ENCODE data around the gene PEX14. TPM values are rescaled to one million over a fixed set of nuclear protein-coding genes. Genes with fewer than 3 reads are reported as not detected.
A peak's percentile ranks its signal among the peaks of the same experiment; 100 is the strongest.

The PEX14 gene
- total and polyA plus RNA-seq, 2 experiments from 2014 or later = 17.6 to 19.6 TPM

DNA sequence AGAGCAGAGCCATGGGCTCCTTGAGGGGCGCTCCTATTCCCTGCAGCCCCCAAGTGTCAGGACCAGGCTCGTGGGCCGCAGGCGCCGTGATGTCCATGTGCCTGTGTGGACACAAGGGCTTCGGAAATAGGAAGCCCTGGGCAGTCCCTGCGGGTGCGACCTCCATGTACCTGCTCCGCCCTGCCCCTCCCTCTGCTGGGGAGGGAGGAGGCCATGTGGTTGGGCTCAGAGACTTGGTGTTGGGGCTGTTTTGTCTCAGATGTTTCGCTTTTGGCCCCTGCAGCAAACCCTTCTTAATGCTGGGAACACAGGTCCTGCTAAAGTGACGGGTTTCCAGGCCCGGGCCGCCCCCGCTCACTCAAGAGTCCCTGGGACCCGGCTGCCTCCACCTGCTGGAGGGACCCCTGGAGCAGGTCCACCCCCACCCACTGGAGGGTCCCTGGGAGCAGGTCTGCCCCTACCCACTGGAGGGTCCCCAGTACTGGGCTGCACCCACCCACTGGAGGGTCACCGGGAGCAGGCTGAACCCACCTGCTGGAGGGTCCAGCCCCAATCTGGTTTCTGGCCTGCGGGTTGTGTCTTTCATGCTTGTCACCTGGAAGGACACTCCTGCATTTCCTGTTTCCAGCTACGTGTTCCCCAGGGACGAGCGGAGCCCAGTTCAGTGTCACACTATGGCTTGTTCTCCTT, 156.5 kb downstream of the PEX14 start:
- ATAC-seq (no peak), DNase-seq (ENCODE audit: low spot score) (no peak)
- Mint-ChIP-seq H3K27me3 (ENCODE audit: insufficient read depth, low read depth, poor library complexity) (peaks cover 12% of the 10 kb centered on the region), H3K27ac (peak overlapping the region; percentile 67; the same call in 1 of the 2 replicates), H3K9me3 (no peaks in the 10 kb centered on the region), H3K4me1 (peaks cover 32% of the 10 kb centered on the region), H3K4me3 (no peak overlapping the region), H3K36me3 (ENCODE audit: low read depth) (no peaks in the 10 kb centered on the region)
- Histone ChIP-seq H3K9me2 (ENCODE audit: insufficient read depth) (no peaks in the 10 kb centered on the region), H3K27me3 (ENCODE audit: insufficient read depth) (no peaks in the 10 kb centered on the region), H3K4me3 (no peak overlapping the region), H3K36me3 (ENCODE audit: insufficient read depth) (no peaks in the 10 kb centered on the region), H3K4me1 (ENCODE audit: insufficient read depth) (peaks cover 24% of the 10 kb centered on the region), H3K79me2 (replicated peaks; ENCODE audit: insufficient read depth) (no peaks in the 10 kb centered on the region), H2AFZ (no peak overlapping the region), H3K4me2 (peak overlapping the region; percentile 72; the same call in 1 of the 2 replicates), H4K20me1 (replicated peaks; ENCODE audit: insufficient read depth) (no peaks in the 10 kb centered on the region), H3K27ac (ENCODE audit: low read depth) (0 out of 2 replicates have a peak overlapping the region, but pooled peaks have one; percentile 32), H3F3A (replicated peaks; ENCODE audit: low read depth) (no peaks in the 10 kb centered on the region)
- no peak for TF ChIP-seq STAT1 (IDR thresholded peaks at IDR 0.05; ENCODE audit: unreplicated experiment)

DNA sequence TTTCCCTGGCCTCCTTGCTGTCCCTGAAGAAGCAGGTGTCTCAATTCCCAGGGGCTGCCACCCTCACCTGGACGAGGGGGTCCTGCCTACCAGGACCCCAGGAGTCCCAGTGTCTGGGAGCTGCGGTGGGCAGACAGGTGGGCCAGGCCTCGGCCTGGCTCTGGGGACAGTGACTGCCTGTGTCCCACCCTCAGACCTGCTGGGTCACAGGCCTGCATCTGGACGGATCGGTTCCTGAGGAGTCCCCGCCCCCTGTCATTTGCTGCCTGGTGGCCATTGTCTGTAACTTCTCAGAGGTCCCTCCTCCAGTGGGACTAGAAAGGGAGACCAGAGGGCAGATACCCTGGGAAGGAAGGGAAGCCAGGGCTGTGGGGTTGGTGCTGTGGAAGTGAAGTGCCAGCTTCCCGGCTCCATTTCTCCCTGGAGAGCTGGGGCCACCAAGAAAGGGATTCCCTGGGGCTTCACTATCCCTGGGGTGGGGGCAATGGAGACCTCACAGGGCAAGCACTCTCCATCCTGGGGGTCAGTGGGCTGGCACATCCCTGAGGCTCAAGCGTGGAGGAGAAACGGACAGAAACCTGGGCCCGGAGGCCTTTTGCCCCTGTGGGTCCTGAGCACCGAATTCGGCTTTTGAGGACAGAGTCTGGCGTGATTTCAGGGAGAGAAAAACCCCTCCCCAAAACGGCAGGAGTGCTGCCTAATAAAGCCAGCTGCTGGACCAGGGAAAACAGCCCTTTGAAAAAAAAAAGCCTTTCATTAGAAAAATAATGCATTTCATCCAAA, 157.3 kb downstream of the PEX14 start:
- H3K79me2 ChIP-seq (replicated peaks; ENCODE audit: insufficient read depth) = no peaks in the 10 kb centered on the region
- no peak overlapping the region for H2AFZ ChIP-seq
- H4K20me1 ChIP-seq (replicated peaks; ENCODE audit: insufficient read depth) = no peaks in the 10 kb centered on the region
- ATAC-seq = peak; percentile 16
- no peaks in the 10 kb centered on the region for H3K36me3 ChIP-seq (ENCODE audit: insufficient read depth)
- no peak overlapping the region; the same call in 1 of the 2 replicates for H3K27ac Mint-ChIP-seq
- H3K9me2 ChIP-seq (ENCODE audit: insufficient read depth) = no peaks in the 10 kb centered on the region
- H3K4me1 ChIP-seq (ENCODE audit: insufficient read depth) = peaks cover 24% of the 10 kb centered on the region
- no peaks in the 10 kb centered on the region for H3F3A ChIP-seq (replicated peaks; ENCODE audit: low read depth)
- peak overlapping the region; percentile 13; the same call in 1 of the 2 replicates for H3K4me3 ChIP-seq
- H3K27ac ChIP-seq (ENCODE audit: low read depth) = 0 out of 2 replicates have a peak overlapping the region, but pooled peaks have one; percentile 32
- H3K27me3 ChIP-seq (ENCODE audit: insufficient read depth) = 0 out of 2 replicates have a peak, but pooled peaks cover 2% of the 10 kb centered on the region
- peak; percentile 53 for DNase-seq (ENCODE audit: low spot score)
- peak overlapping the region; percentile 30; the same call in 2 of the 3 replicates for H3K4me3 Mint-ChIP-seq
- peak overlapping the region; percentile 72 for H3K4me2 ChIP-seq
- H3K4me1 Mint-ChIP-seq = peaks cover 32% of the 10 kb centered on the region
- TF ChIP-seq JUNB (IDR thresholded peaks at IDR 0.05; ENCODE audit: unreplicated experiment) (no peak), ZNF331 (CRISPR knock-in tag; IDR thresholded peaks at IDR 0.05; ENCODE audit: low read depth) (no peak), POLR2AphosphoS5 (IDR thresholded peaks at IDR 0.05; ENCODE audit: low read depth) (no peak), NANOG (IDR thresholded peaks at IDR 0.05; ENCODE audit: borderline replicate concordance) (no peak), EZH2 (IDR thresholded peaks at IDR 0.05; ENCODE audit: low read depth, unreplicated experiment) (no peak)
- TF ChIP-seq, protein P1, sequence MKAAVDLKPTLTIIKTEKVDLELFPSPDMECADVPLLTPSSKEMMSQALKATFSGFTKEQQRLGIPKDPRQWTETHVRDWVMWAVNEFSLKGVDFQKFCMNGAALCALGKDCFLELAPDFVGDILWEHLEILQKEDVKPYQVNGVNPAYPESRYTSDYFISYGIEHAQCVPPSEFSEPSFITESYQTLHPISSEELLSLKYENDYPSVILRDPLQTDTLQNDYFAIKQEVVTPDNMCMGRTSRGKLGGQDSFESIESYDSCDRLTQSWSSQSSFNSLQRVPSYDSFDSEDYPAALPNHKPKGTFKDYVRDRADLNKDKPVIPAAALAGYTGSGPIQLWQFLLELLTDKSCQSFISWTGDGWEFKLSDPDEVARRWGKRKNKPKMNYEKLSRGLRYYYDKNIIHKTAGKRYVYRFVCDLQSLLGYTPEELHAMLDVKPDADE (IDR thresholded peaks at IDR 0.05) = no peak
- TF ChIP-seq, protein P2, sequence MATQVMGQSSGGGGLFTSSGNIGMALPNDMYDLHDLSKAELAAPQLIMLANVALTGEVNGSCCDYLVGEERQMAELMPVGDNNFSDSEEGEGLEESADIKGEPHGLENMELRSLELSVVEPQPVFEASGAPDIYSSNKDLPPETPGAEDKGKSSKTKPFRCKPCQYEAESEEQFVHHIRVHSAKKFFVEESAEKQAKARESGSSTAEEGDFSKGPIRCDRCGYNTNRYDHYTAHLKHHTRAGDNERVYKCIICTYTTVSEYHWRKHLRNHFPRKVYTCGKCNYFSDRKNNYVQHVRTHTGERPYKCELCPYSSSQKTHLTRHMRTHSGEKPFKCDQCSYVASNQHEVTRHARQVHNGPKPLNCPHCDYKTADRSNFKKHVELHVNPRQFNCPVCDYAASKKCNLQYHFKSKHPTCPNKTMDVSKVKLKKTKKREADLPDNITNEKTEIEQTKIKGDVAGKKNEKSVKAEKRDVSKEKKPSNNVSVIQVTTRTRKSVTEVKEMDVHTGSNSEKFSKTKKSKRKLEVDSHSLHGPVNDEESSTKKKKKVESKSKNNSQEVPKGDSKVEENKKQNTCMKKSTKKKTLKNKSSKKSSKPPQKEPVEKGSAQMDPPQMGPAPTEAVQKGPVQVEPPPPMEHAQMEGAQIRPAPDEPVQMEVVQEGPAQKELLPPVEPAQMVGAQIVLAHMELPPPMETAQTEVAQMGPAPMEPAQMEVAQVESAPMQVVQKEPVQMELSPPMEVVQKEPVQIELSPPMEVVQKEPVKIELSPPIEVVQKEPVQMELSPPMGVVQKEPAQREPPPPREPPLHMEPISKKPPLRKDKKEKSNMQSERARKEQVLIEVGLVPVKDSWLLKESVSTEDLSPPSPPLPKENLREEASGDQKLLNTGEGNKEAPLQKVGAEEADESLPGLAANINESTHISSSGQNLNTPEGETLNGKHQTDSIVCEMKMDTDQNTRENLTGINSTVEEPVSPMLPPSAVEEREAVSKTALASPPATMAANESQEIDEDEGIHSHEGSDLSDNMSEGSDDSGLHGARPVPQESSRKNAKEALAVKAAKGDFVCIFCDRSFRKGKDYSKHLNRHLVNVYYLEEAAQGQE (IDR thresholded peaks at IDR 0.05; ENCODE audit: unreplicated experiment) = no peak
- TF ChIP-seq, protein P3, sequence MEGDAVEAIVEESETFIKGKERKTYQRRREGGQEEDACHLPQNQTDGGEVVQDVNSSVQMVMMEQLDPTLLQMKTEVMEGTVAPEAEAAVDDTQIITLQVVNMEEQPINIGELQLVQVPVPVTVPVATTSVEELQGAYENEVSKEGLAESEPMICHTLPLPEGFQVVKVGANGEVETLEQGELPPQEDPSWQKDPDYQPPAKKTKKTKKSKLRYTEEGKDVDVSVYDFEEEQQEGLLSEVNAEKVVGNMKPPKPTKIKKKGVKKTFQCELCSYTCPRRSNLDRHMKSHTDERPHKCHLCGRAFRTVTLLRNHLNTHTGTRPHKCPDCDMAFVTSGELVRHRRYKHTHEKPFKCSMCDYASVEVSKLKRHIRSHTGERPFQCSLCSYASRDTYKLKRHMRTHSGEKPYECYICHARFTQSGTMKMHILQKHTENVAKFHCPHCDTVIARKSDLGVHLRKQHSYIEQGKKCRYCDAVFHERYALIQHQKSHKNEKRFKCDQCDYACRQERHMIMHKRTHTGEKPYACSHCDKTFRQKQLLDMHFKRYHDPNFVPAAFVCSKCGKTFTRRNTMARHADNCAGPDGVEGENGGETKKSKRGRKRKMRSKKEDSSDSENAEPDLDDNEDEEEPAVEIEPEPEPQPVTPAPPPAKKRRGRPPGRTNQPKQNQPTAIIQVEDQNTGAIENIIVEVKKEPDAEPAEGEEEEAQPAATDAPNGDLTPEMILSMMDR (conservative IDR thresholded peaks at IDR 0.05; ENCODE audit: low read depth in 2 of 2) = no peak
- no peaks in the 10 kb centered on the region for H3K9me3 Mint-ChIP-seq
- H3K27me3 Mint-ChIP-seq (ENCODE audit: insufficient read depth, low read depth, poor library complexity) = peaks cover 12% of the 10 kb centered on the region
- H3K36me3 Mint-ChIP-seq (ENCODE audit: low read depth) = no peaks in the 10 kb centered on the region

Data from GM23338 (cell line).